D721Med (cell line): ENCODE data around the gene MYO9B.
"Not testable (repeated sequence)": the region's sequence is repeated elsewhere in the genome, so short reads cannot be mapped to it uniquely, and the experiment has no call there.

ENCODE experiments used
- DNase-seq: peaks from one replicate; pipeline ENCODE4 v3.0.0; 2011; ENCODE audit warnings: low spot score; ENCODE audit not compliant: insufficient read length
- FAIRE-seq: peaks from 2 replicates; lab custom pipeline; 2011; peaks lifted over from hg19 to GRCh38; lab: Jason Lieb, UNC
- TF ChIP-seq, protein P1 (sequence below): IDR thresholded peaks from 2 replicates; pipeline ENCODE4 v1.5.1; 2012; ENCODE audit warnings: mild to moderate bottlenecking, control low read depth; ENCODE audit not compliant: insufficient read depth; ENCODE audit errors: missing control alignments

The MYO9B gene

DNA sequence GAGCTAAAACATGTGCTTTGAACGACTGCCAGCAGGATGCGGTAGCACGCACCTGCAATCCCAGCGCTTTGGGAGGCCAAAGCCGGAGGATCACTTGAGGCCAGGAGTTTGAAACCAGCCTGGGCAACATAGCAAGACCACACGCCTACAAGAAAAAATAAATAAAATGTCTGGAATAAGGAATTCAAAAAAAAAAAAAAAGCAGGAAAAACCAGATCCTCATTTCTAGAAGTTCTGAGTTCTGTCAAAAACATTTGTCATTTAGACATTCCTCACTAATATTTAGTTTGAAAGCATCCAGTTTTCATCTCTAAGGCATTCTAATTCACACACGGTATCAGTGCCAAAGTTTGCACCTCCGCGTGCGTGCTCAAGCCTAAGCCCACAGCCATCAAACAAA is 102.7 kb downstream of the MYO9B start:
- no peak for FAIRE-seq
- TF ChIP-seq, protein P1, sequence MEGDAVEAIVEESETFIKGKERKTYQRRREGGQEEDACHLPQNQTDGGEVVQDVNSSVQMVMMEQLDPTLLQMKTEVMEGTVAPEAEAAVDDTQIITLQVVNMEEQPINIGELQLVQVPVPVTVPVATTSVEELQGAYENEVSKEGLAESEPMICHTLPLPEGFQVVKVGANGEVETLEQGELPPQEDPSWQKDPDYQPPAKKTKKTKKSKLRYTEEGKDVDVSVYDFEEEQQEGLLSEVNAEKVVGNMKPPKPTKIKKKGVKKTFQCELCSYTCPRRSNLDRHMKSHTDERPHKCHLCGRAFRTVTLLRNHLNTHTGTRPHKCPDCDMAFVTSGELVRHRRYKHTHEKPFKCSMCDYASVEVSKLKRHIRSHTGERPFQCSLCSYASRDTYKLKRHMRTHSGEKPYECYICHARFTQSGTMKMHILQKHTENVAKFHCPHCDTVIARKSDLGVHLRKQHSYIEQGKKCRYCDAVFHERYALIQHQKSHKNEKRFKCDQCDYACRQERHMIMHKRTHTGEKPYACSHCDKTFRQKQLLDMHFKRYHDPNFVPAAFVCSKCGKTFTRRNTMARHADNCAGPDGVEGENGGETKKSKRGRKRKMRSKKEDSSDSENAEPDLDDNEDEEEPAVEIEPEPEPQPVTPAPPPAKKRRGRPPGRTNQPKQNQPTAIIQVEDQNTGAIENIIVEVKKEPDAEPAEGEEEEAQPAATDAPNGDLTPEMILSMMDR = no peak
- no peak for DNase-seq

DNA sequence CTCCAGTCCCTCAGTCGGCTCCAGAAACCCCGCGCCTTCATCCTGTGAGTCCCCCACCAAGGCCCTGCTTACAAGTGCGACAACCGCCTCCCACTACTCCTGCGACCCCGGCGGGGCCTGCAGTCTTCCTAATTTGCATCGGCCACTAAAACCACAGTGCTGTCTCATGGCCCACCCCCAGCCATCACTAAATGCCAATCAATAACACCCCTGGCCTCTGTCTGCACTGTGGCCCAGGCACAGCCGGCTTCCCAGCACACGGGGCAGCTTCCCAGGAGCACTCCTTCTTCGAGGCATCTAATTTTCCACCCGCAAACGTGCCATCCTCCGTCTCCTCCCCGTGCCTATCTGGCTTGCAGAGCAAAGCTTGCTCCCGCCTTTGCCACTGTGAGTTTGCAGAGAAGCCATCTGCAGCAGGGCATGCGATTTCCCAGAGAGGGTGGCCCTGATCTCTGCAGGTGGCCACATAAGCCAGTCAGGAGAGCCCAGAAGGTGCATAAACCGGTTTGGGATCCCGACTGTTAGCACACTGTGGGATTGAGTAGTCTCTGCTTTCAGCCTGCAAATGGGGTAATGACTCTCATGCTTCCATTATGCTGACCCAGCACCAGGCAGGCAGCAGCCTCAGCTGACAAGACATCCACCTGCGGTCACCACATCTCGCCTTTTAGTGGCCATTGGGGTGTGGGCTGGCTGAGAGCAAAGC is 105.6 kb downstream of the MYO9B start:
- DNase-seq = no peak
- no peak for FAIRE-seq
- TF ChIP-seq, protein P1 = no peak

DNA sequence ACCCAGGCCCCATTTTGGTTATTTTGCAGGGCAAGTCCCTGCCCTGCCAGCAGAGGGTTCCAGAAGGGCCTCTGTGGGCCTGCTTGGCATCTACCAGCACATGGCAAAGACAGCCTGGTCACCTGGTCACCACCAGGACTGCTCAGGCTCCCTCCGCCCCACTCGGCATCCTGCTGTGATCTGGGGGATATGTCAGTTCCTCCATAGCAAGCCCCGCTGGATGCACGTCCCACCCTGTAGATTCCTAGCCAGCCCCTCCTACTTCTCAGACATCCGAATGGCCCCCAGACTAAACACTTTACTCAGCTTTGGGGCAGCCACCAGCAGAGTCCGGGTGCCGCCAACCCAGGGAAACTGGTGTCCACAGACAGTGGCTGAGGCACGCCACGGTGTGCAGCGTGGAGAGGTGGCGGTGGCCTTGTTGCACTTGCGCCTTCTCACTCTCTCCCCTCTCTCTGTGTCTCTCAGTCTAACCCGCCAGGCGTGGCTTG is 107.7 kb downstream of the MYO9B start:
- FAIRE-seq (no peak), DNase-seq (no peak)
- TF ChIP-seq, protein P1 = no peak

DNA sequence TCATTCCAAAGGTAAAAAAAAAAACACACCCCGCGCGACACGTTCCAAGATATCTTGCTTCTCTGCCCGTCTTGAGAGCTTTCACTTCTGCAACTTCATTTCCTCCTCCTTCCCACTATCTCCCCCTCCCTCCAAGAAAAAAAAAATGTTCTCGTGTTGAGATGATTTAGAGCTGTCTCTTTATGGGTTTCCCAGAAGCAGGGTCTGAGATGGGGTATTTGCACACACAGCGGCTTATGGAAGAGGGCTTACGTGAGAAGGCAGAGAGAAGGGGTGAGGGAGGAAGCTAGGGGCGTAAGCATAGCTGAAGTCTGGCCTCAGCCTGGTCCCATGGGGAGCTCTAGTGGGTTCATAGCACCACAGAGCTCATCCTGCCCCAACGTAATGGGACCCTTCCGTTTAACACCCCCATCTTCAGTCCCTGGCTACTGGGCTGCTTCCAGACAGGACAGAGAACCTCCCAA is 108.3 kb downstream of the MYO9B start:
- TF ChIP-seq, protein P1 = no peak
- DNase-seq (no peak), FAIRE-seq (no peak)

DNA sequence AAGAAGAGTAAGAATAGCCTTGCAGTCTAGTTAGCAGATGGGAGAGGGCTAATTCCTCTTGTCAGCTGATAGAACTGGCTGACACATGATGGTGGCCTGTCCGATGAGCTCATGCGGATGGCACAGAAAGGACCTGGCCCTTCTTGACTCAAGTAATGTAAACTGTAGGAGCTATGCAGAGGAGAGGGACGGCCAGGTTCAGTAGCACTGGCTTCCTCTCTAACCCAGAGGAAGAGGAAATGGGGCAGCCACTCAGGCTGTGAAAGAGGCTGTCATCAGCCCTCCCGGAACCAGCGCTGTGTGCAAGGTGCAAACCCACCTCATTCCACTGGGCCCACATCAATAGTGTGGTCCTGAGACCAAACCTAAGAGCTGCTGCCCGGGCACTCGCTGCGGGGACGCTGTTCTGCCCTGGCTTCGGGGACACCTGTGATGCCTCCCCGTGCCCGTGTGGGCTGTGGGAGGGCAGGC is 108.8 kb downstream of the MYO9B start:
- FAIRE-seq (no peak), DNase-seq (no peak)
- TF ChIP-seq, protein P1 = no peak

DNA sequence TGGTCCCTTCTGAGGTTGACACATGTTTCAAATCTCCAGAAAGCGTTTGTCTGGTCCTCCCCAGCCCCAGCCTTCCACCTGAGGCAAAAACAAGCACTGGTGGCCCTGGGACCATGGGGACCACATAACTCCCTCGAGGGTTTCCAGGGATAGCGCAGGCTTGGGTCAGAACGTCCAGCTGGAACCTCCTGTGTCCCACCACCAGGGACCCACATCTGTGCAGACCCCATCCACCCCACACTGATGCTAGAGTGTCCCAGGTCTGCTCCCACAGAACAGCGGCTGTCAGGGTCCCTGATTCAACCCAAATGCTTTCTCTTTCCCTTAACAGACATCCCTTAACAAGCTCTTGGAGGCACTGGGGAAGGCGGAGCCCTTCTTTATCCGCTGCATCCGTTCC is 110.0 kb downstream of the MYO9B start:
- DNase-seq (no peak), FAIRE-seq (no peak)
- TF ChIP-seq, protein P1 = no peak

DNA sequence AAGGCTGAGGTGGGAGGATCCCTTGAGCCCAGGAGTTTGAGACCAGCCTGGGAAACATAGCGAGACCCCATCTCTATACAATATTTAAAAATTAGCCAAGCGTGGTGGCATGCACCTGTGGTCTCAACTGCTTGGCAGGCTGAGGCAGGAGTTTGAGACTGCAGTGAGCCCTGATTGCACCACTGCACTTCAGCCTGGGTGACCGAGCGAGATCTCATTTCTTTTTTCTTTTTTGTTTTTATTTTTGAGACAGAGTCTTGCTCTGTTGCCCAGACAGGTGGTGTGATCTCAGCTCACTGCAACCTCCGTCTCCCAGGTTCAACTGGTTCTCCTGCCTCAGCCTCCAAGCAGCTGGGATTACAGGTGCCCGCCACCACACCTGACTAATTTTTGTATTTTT is 116.2 kb downstream of the MYO9B start:
- FAIRE-seq, DNase-seq: not testable (repeated sequence)

DNA sequence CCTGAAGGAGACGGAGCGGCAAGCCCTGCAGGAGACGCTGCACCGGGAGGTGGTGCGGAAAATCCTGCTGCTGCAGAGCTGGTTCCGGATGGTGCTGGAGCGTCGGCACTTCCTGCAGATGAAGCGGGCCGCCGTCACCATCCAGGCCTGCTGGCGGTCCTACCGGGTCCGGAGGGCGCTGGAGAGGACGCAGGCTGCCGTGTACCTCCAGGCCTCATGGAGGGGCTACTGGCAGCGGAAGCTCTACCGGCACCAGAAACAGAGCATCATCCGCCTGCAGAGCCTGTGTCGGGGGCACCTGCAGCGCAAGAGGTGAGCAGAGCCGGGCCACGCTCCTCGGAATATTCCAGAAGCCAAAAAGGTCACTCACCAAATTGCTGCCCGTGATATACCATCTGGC is 117.2 kb downstream of the MYO9B start:
- TF ChIP-seq, protein P1 = no peak
- FAIRE-seq (no peak), DNase-seq (no peak)
